Measurements from ENCODE around the gene MYLK. TPM values are rescaled to one million over a fixed set of nuclear protein-coding genes. Genes with fewer than 3 reads are reported as not detected.

The MYLK gene
- total and polyA plus RNA-seq, 10 of the 15 experiments (the other 5 are each of a cell fraction or from before 2014, with no cell fraction given), result 0.04 to 1.6 (median 0.42) TPM; not detected in 1

DNA sequence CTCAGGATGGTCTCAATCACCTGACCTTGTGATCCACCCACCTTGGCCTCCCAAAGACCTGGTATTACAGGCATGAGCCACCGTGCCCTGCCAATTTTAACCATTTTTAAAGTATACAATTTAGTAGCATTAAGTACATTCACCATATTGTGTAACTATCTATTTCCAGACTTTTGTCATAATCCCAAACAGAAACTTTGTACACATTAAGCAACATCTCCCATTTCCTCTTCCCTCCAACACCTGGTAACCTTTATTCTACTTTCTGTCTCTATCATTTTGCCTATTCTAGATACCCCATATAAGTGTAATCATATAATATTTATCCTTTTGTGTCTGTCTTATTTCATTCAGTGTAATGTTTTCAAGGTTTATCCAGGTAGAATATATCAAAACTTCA is 8.9 kb upstream of the MYLK start:
- Histone ChIP-seq H3K9ac (ENCODE audit: control insufficient read depth, insufficient read depth, low read length) (no peak overlapping the region), H4K20me1 (ENCODE audit: control insufficient read depth, insufficient read depth) (no peaks in the 10 kb centered on the region), H3K4me2 (ENCODE audit: control insufficient read depth, insufficient read depth) (no peak overlapping the region), H3K4me3 (no peak overlapping the region), H3K27me3 (replicated peaks in 1 of 2; ENCODE audit: control insufficient read depth in 2 of 2, insufficient read depth in 2 of 2, low read length in 1 of 2) (no peaks in the 10 kb centered on the region; a peak in 1 of 4 replicates), H3K9me3 (replicated peaks; ENCODE audit: control insufficient read depth, insufficient read depth, low read length) (no peaks in the 10 kb centered on the region; the same call in 2 of the 3 replicates), H3K36me3 (ENCODE audit: control insufficient read depth in 2 of 2, insufficient read depth in 2 of 2, low read length in 1 of 2) (no peaks in the 10 kb centered on the region), H2AFZ (ENCODE audit: control insufficient read depth, low read depth, low read length) (no peak overlapping the region), H3K79me2 (ENCODE audit: control insufficient read depth, insufficient read depth, low read length) (no peaks in the 10 kb centered on the region), H3K27ac (ENCODE audit: control insufficient read depth, insufficient read depth) (no peak overlapping the region), H3K4me1 (ENCODE audit: control insufficient read depth, insufficient read depth, low read length) (no peaks in the 10 kb centered on the region)
- ChIA-PET POLR2A (no interaction called here), CTCF (interaction anchor here (0.6 kb wide), 1 partner anchor 147 kb away, joined by 3 read pairs; no protein-coding TSS in a partner anchor), RAD21 (ENCODE audit: unreplicated experiment) (no interaction called here), SMC1A (ENCODE audit: uncharacterized antibody, unreplicated experiment) (no interaction called here)
- no TSS peak for BruUV-seq (replicated peaks)
- intact Hi-C loops (cut with micrococcal nuclease; ENCODE audit: unreplicated experiment), result no loop called here
- 58% methylated on average over 1 of the region's 1 CpG for WGBS (ENCODE audit: insufficient coverage, insufficient replicate concordance, low lambda C conversion rate, missing lambda C conversion rate)
- DNase-seq (ENCODE audit: low read depth, low spot score) (no peak), ATAC-seq (no peak), FAIRE-seq (no peak)
- in situ Hi-C loops (cut with MboI), result no loop called here
- TF ChIP-seq FOS (IDR thresholded peaks at IDR 0.05; ENCODE audit: borderline replicate concordance, extremely low read depth, insufficient read length) (no peak), BCL11A (IDR thresholded peaks at IDR 0.05; ENCODE audit: low read depth, low read length) (no peak), SUPT20H (IDR thresholded peaks at IDR 0.05; ENCODE audit: borderline replicate concordance, control insufficient read depth, low read depth, low read length) (no peak), TARDBP (IDR thresholded peaks at IDR 0.05; ENCODE audit: borderline replicate concordance) (no peak), ZBTB33 (IDR thresholded peaks at IDR 0.05) (no peak), MYC (IDR thresholded peaks at IDR 0.05; ENCODE audit: insufficient read depth, insufficient read length, insufficient replicate concordance, low read length, severe bottlenecking) (no peak), POU2F2 (IDR thresholded peaks at IDR 0.05; ENCODE audit: borderline replicate concordance, low read depth, low read length) (no peak), HDAC2 (IDR thresholded peaks at IDR 0.05) (no peak)
- TF ChIP-seq, protein P1, sequence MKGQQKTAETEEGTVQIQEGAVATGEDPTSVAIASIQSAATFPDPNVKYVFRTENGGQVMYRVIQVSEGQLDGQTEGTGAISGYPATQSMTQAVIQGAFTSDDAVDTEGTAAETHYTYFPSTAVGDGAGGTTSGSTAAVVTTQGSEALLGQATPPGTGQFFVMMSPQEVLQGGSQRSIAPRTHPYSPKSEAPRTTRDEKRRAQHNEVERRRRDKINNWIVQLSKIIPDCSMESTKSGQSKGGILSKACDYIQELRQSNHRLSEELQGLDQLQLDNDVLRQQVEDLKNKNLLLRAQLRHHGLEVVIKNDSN (IDR thresholded peaks at IDR 0.05; ENCODE audit: borderline replicate concordance, extremely low read length, insufficient read depth, low read depth, low read length), result no peak
